ENCODE data around the gene PTPRN2.
"Not testable (repeated sequence)": the region's sequence is repeated elsewhere in the genome, so short reads cannot be mapped to it uniquely, and the experiment has no call there.

The PTPRN2 gene

GRCh38 chr7:158246272-158246959 is 341.2 kb downstream of the PTPRN2 start:
- FAIRE-seq = no peak

GRCh38 chr7:158245724-158246041 is 341.9 kb downstream of the PTPRN2 start:
- FAIRE-seq = no peak

- FAIRE-seq = no peak
Measured at GRCh38 chr7:158244873-158245723, 342.5 kb downstream of the PTPRN2 start.

- no peak for FAIRE-seq
Measured at GRCh38 chr7:158244430-158244829, 343.2 kb downstream of the PTPRN2 start.

- FAIRE-seq = no peak
Measured at GRCh38 chr7:158241919-158242318, 345.7 kb downstream of the PTPRN2 start.

GRCh38 chr7:158240801-158241200 is 346.8 kb downstream of the PTPRN2 start:
- no peak for FAIRE-seq

GRCh38 chr7:158239290-158239981 is 348.2 kb downstream of the PTPRN2 start:
- no peak for FAIRE-seq

GRCh38 chr7:158238616-158239289 is 348.9 kb downstream of the PTPRN2 start:
- FAIRE-seq = no peak

GRCh38 chr7:158237672-158238335 is 349.8 kb downstream of the PTPRN2 start:
- no peak for FAIRE-seq

GRCh38 chr7:158236400-158236799 is 351.2 kb downstream of the PTPRN2 start:
- FAIRE-seq = no peak

GRCh38 chr7:158235862-158236261 is 351.8 kb downstream of the PTPRN2 start:
- FAIRE-seq = no peak

GRCh38 chr7:158229945-158230344 is 357.7 kb downstream of the PTPRN2 start:
- FAIRE-seq = no peak

- FAIRE-seq = no peak
Measured at GRCh38 chr7:158228986-158229385, 358.6 kb downstream of the PTPRN2 start.

GRCh38 chr7:158228131-158228530 is 359.5 kb downstream of the PTPRN2 start:
- FAIRE-seq = no peak

- no peak for FAIRE-seq
Measured at GRCh38 chr7:158227258-158227984, 360.2 kb downstream of the PTPRN2 start.

- FAIRE-seq = no peak
Measured at GRCh38 chr7:158216198-158216597, 371.4 kb downstream of the PTPRN2 start.

- FAIRE-seq = no peak
Measured at GRCh38 chr7:158209435-158209834, 378.2 kb downstream of the PTPRN2 start.

- no peak for FAIRE-seq
Measured at GRCh38 chr7:158206341-158206740, 381.3 kb downstream of the PTPRN2 start.

- no peak for FAIRE-seq
Measured at GRCh38 chr7:158204453-158204852, 383.2 kb downstream of the PTPRN2 start.

- FAIRE-seq = not testable (repeated sequence)
Measured at GRCh38 chr7:158203948-158204347, 383.7 kb downstream of the PTPRN2 start.

GRCh38 chr7:158194365-158194900 is 393.2 kb downstream of the PTPRN2 start:
- FAIRE-seq = no peak

GRCh38 chr7:158193446-158193845 is 394.2 kb downstream of the PTPRN2 start:
- FAIRE-seq = no peak

Data from islet of Langerhans (tissue), 1 donor.